ENCODE data around the gene TRANK1.

GRCh38 chr3:36956155-36956554 lies 11.3 kb upstream of the TRANK1 start:
- TF ChIP-seq POLR2A (IDR thresholded peaks at IDR 0.05): no peak
- TF ChIP-seq, protein P1, sequence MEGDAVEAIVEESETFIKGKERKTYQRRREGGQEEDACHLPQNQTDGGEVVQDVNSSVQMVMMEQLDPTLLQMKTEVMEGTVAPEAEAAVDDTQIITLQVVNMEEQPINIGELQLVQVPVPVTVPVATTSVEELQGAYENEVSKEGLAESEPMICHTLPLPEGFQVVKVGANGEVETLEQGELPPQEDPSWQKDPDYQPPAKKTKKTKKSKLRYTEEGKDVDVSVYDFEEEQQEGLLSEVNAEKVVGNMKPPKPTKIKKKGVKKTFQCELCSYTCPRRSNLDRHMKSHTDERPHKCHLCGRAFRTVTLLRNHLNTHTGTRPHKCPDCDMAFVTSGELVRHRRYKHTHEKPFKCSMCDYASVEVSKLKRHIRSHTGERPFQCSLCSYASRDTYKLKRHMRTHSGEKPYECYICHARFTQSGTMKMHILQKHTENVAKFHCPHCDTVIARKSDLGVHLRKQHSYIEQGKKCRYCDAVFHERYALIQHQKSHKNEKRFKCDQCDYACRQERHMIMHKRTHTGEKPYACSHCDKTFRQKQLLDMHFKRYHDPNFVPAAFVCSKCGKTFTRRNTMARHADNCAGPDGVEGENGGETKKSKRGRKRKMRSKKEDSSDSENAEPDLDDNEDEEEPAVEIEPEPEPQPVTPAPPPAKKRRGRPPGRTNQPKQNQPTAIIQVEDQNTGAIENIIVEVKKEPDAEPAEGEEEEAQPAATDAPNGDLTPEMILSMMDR (IDR thresholded peaks at IDR 0.05 in 8 of 11, conservative IDR thresholded peaks at IDR 0.05 in 3 of 11): no peak
